Measurements from ENCODE around the gene SMG1.
"Not testable (repeated sequence)": the region's sequence is repeated elsewhere in the genome, so short reads cannot be mapped to it uniquely, and the experiment has no call there.

SMG1 gene

DNA sequence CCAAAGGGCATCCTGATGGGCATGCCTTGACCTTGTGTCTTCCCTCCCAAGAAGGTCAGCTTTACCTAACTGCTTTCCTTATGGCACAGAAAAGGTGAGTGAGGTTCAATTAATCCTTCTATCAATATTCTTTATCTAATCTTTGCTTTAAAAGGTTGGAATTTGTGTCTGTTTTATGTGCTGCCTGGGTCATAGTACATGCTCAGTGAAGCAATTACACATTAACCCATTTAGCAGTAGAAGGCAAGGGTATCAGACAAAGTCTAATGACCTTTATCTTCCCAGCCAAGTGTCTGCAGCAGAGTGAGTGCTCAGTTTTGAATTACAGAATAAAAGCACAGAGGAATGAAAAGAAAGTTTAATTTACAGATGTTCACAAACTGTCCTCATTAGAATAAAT lies 63.3 kb downstream of the SMG1 start:
- H3K27ac ChIP-seq; DNase-seq (ENCODE audit: low read depth, low spot score): not testable (repeated sequence)

GRCh38 chr16:18855196-18855595 lies 71.0 kb downstream of the SMG1 start:
- no peak overlapping the region for H3K27ac ChIP-seq
- DNase-seq (ENCODE audit: low read depth, low spot score), result no peak

DNA sequence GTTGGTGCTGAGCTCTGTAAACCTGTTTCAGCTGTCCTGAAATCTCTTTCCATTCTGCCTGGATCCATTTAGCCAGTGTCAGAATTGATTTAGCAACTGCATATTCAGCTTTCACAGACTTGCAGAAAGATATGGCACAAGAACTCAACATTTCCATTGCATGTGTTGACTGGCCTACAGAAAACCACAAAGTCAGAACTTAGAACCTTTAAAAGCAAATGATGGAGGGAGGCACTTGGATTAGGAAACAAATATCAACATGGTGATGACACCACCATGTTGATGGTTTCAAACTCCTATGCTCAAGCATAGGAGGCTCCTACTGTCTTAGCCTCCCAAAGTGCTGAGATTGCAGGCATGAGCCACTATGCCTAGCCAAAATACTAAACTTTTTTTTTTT lies 72.5 kb downstream of the SMG1 start:
- DNase-seq (ENCODE audit: low read depth, low spot score), result no peak
- H3K27ac ChIP-seq, result no peak overlapping the region

- no peak overlapping the region for H3K27ac ChIP-seq
- DNase-seq (ENCODE audit: low read depth, low spot score), result no peak
These were observed 73.6 kb downstream of the SMG1 start for GRCh38 chr16:18852647-18853046.

- no peak overlapping the region for H3K27ac ChIP-seq
- DNase-seq (ENCODE audit: low read depth, low spot score), result no peak
These were observed 79.8 kb downstream of the SMG1 start for GRCh38 chr16:18846416-18846815.

- H3K27ac ChIP-seq, result no peak overlapping the region
- no peak for DNase-seq (ENCODE audit: low read depth, low spot score)
These were observed 83.6 kb downstream of the SMG1 start for GRCh38 chr16:18842565-18842964.

DNA sequence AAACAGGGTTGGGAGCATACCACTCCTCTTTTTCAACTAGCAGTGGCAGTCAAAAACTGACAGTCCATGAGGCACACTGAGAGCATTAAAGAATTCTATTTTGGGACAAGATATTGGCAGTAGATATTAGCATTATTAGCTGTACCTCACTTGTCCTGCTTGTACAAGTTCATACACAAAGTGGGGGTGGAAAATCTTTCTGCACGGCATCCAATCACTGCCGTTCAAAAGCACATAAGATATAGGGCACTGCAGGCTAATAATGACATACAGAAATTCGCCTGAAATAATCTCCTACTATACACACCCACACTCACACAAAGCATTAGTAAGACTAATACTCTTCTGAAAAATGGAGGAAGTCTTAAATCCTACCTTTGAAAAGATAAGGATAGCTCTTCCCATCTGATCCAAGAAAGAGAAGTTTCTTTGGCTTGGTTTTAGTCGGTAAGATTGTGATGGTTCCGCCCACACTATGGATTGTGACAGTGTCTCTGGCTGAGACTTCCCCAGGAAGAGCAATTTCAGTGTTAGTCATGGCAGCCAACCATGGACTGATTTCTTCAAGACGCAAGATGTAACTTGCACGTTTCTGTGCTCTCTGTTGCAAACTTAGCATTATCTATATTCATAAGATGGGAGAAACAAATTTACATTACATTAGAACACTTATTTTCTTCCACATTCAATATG lies 84.2 kb downstream of the SMG1 start:
- H3K27ac ChIP-seq, result no peak overlapping the region
- DNase-seq (ENCODE audit: low read depth, low spot score), result no peak

DNA sequence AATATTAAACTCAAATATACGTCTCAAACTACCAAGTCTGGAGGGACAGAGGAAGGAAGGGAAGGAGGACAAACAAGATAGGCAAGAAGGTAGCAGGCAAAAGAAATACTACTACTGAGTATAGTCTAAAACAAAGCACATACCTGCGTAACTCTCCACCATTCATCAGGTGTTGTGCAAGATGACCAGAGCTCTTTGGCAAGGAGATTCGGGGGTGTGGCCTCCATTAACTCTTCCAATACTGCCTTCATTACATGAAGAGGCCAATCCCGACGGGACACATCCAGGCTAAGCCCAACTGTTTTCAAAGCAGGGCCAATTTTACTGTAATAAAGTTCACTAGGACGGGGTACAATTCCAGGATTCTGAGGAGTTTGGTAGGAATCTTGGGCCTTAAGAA lies 86.7 kb downstream of the SMG1 start:
- DNase-seq (ENCODE audit: low read depth, low spot score), result peak; percentile 22
- H3K27ac ChIP-seq, result peak overlapping the region; percentile 11

DNA sequence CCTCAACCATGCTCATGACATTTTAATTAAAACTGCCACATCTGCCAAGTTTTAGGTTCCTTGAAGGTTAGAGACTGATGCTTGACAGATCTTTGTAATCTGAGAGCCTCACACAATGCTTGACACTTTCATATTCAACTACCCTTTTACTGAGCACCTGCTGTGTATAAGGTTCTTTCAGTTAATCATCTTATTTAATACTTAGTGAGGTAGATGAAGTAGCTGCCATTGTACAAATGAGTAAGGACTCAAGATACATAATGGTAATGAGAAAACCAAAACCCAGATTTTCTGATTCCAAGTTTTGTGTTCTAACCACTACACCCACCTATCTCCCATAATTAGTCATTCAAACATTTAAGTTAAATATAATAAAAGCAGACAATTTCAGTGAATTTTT lies 89.5 kb downstream of the SMG1 start:
- no peak for DNase-seq (ENCODE audit: low read depth, low spot score)
- no peak overlapping the region for H3K27ac ChIP-seq

- DNase-seq (ENCODE audit: low read depth, low spot score), result no peak
- H3K27ac ChIP-seq, result no peak overlapping the region
These were observed 91.3 kb downstream of the SMG1 start for GRCh38 chr16:18834864-18835263.

GRCh38 chr16:18833707-18834505 lies 92.3 kb downstream of the SMG1 start:
- DNase-seq (ENCODE audit: low read depth, low spot score), result no peak
- H3K27ac ChIP-seq, result no peak overlapping the region

- no peak overlapping the region for H3K27ac ChIP-seq
- no peak for DNase-seq (ENCODE audit: low read depth, low spot score)
These were observed 93.6 kb downstream of the SMG1 start for GRCh38 chr16:18832613-18833012.

- H3K27ac ChIP-seq, result no peak overlapping the region
- no peak for DNase-seq (ENCODE audit: low read depth, low spot score)
These were observed 94.2 kb downstream of the SMG1 start for GRCh38 chr16:18832006-18832405.

GRCh38 chr16:18829251-18829650 lies 97.0 kb downstream of the SMG1 start:
- H3K27ac ChIP-seq, result no peak overlapping the region
- no peak for DNase-seq (ENCODE audit: low read depth, low spot score)

- H3K27ac ChIP-seq, result no peak overlapping the region
- DNase-seq (ENCODE audit: low read depth, low spot score), result no peak
These were observed 98.3 kb downstream of the SMG1 start for GRCh38 chr16:18827890-18828289.

DNA sequence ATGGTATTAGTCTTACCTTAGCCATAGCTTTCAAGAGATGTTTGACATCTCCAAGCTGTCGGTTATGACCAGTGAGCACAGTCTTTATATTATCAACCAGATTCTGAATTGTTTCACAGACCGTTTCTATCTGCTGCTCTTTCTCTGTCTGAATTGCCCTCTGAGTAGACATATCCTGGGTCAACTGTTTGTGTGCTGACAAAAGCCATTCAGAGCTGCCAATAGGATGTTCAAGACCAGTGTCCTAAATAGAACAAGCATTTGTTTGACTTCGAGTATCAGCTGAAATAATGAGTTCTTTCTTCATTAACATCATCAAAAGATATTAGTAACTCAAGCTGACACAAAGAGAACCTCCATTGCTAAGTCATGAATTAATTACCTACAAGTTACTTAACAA lies 109.9 kb downstream of the SMG1 start:
- no peak overlapping the region for H3K27ac ChIP-seq
- DNase-seq (ENCODE audit: low read depth, low spot score), result no peak

DNA sequence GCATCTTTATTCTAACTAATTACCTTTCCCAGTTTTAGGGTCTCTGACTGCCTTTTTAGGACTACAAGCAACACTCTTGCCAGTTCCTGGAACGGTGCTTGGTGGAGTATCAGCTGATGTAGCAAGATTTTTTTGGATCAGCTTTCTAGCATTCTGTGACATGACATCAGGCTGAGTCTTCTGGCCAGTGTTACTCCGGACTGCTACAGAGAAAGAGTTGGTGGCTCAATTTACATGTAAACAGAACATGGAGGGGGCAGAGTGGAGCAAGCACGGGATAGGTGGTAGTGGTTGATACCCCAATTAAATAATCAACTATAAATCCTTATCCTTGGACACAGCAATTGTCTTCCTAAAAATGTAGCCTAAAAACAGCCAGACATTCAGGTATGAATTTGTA lies 114.3 kb downstream of the SMG1 start:
- no peak for DNase-seq (ENCODE audit: low read depth, low spot score)
- no peak overlapping the region for H3K27ac ChIP-seq

DNA sequence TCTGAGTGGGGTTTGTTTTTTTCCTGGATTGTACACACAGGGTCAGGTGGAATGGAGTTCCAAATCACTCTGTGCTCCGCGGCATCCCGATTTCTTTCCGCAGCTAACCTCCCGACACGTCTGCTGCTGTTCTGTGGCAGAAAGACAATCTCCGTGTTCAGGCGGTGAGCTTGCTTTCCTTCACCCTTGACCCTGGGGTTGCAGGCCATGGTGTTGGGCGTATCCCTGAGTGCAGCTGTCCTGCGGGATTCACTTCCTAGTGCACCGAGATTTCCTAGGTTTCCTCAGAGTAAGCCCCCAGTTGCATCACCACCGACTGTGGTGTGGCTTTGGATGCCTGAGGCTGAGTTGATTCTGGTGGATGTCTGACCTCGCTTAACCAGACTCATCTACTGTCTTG lies 117.0 kb downstream of the SMG1 start:
- DNase-seq (ENCODE audit: low read depth, low spot score), result no peak
- no peak overlapping the region for H3K27ac ChIP-seq

GRCh38 chr16:18805257-18805773 lies 120.9 kb downstream of the SMG1 start:
- peak overlapping the region; percentile 74 for H3K27ac ChIP-seq
- no peak for DNase-seq (ENCODE audit: low read depth, low spot score)

DNA sequence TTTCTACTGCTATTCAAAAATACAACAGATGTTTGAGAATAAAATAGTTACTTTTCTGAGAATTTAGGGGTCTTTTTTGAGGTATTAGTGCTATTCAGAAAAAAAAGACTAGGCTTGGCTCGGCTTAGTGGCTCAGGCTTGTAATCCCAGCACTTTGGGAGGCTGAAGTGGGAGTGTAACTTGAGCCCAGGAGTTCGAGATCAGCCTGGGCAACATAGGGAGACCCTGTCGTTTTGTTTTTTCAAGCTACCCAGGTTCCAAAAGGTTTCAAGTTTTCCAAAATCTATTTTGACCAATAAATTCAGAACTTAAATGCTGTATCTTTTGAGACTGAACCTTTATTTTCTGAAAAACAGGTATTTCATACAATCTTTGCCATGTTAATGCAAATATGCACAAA lies 121.7 kb downstream of the SMG1 start:
- peak overlapping the region; percentile 74 for H3K27ac ChIP-seq
- DNase-seq (ENCODE audit: low read depth, low spot score), result no peak

- DNase-seq (ENCODE audit: low read depth, low spot score), result no peak
- peak overlapping the region; percentile 74 for H3K27ac ChIP-seq
These were observed 122.4 kb downstream of the SMG1 start for GRCh38 chr16:18803569-18804462.

Measured in epithelial cell of prostate (primary cell).